ENCODE results near the gene SLC39A1.
"Not testable (repeated sequence)": the region's sequence is repeated elsewhere in the genome, so short reads cannot be mapped to it uniquely, and the experiment has no call there.

SLC39A1 gene, protein sequence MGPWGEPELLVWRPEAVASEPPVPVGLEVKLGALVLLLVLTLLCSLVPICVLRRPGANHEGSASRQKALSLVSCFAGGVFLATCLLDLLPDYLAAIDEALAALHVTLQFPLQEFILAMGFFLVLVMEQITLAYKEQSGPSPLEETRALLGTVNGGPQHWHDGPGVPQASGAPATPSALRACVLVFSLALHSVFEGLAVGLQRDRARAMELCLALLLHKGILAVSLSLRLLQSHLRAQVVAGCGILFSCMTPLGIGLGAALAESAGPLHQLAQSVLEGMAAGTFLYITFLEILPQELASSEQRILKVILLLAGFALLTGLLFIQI

DNA sequence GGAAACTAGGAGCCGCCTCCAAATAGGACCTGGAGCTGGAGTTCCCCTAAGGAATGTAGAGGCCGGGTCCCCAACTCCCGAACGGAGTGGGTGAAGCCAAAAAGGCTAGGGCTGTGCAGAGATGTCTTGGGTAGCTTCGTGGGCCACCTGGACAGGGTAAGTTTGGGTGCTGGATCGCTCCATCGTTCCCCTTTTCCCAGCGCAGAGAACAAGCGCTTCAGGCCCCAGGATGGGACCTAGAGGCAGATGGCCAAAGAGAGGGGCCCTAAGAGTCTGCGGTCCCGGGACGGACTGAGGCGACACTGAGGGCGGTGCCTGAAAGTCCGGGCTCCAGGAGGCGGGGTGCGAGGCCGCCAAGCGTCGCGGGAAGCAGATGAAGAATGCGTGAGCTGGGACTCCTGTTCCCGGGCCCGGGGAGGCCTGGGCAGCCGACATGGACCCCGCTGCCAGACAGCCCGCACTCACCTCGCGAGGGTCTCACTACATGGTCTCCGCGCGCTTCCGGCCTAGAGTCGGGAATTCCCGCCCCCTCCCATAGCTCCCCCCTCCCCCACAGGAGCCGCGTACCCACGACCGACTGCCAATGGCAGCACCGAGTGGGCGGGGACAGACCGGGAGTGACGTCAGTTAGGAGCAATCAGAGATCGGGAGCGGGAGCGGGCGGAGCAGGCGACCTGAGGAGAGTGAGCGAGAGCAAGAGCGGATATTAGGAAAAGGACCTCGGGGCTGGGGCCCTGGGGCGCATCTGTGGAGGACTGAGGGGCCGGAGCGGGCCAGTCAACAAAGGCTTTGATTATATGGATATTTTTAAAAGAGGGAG is at the start of gene SLC39A1:
SLC39A1 (minus strand) TSS at position 508 of the 820 bp plus-strand sequence. CDS start 822 bp downstream, outside the sequence.
- peak; percentile 99 for DNase-seq

DNA sequence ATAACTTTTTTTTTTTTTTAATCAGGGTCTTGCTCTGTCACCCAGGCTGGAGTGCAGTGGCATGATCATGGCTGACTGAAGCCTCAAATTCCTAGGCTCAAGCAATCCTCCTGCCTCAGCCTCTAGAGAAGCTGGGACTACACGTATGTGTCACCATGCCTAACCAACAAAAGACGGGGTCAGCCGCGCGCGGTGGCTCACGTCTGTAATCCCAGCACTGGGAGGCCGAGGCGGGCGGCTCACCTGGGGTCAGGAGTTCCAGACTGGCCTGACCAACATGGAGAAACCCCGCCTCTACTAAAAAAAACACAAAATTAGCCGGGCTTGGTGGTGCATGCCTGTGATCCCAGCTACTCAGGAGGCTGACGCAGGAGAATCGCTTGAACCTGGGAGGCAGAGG is 49.2 kb upstream of the SLC39A1 start:
- DNase-seq: not testable (repeated sequence)

DNA sequence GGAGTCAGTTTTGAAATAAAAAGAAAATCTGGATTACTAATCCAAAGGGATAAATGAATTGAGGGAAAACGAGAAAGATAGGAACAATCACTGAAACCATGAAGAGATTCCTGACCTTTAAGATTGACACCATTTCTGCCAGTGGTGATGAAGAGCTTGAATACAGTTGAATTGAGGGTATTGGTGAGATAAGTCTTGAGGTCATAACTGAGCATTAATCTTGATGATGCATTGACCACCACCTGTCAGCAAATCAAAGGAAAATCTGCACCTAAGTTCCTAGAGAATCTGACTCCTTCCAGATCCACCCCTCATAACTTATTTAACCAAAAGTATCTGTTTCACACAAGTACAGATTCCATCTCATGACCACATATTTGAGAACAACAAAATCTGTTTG is 48.8 kb upstream of the SLC39A1 start:
- no peak for DNase-seq

DNA sequence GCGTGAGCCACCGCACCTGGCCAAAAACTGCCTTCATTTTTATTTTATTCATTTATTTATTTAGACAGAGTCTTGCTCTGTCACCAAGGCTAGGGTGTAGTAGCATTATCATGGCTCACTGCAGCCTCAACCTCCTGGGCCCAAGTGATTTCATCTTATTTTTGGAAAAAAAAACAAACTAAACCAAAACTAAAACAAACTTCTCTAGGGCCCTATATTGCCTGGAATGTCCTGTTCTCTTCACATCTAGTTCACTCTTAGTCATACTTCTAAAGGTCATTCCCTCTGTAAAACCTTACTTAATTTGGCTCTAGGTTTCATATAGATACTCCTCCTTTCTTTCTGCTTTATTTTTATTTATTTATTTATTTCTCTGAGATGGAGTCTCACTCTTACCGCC is 42.8 kb upstream of the SLC39A1 start:
- DNase-seq: no peak

DNA sequence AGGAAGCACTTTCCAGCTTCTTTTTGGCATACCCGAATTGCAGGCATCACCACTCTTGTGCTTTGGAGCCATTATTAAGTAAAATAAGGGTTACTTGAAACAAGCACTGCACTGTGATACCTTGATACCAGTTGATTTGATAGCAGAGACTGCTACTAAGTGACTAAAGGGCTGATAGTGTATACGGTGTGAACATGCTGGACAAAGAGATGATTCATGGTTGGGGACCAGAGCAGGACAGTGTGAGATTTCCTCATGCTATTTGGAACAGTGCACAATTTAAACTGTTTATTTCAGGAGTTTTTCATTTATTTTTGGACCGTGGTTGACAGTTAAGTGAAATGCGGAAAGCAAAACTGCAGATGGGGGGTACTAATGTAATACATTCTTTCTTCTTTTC is 37.1 kb upstream of the SLC39A1 start:
- DNase-seq: no peak

DNA sequence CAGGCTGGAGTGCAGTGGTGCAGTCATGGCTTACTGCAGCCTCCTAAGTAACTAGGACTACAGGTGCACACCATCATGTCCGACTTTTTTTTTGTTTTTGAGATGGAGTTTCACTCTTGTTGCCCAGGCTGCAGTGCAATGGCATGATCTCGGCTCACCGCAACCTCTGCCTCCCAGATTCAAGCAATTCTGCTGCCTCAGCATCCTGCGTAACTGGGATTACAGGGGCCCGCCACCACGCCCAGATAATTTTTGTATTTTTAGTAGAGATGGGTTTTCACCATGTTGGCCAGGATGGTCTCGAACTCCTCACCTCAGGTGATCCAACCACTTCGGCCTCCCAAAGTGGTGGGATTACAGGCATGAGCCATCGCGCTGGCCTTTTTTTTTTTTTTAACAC is 33.5 kb upstream of the SLC39A1 start:
- DNase-seq: not testable (repeated sequence)

DNA sequence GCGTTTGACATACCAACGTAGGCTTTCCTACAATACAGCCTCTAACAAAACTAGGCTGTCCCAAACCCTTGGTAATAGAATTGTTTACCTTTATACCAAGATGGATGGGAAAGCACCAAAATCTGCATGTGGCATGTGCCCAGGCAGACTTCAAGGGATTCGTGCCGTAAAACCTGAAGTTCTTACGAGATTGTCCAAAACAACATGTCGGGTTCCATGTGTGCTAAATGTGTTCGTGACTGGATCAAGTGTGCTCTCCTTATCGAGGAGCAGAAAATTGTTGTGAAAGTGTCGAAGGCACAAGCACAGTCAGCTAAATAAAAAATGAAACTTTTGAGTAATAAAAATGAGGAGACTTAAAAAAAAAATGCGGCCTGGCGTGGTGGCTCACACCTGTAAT is 32.3 kb upstream of the SLC39A1 start:
- DNase-seq: no peak

DNA sequence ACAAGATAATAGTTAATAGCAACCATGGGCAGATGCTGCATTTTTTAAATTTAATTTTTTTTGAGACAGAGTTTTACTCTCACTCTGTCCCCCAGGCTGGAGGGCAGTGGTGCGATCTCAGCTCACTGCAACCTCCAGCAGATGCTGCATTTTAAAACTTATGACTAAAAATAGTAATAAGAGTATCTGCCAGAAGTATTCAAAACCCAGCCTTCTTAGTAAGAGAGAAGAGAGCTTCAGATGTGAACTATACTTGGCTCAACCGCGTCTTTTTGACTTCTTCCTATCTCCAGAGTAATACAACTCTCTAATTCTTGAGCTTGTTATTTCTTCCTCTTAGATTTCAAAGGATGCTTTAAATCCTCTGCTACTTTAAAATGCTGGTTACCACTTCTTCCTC is 31.9 kb upstream of the SLC39A1 start:
- DNase-seq: no peak

DNA sequence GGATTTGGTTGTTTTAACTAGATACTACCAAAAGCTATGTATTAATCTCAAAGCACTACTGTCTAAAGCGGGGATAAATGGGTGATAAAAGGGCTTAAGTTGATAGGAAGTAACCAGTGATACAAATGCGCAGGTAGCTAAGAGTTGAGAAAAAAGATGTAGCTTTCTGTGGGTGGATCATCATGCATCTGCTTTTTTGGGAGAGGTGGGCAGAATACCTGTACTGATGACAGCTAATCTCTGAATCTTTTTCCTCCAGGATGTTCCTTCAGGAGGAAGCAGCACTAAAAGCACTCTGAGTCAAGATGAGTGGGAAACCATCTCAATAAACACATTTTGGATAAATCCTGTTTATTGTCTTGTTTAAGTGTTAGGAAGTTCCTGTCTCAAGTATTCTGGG is 28.5 kb upstream of the SLC39A1 start:
- DNase-seq: no peak

DNA sequence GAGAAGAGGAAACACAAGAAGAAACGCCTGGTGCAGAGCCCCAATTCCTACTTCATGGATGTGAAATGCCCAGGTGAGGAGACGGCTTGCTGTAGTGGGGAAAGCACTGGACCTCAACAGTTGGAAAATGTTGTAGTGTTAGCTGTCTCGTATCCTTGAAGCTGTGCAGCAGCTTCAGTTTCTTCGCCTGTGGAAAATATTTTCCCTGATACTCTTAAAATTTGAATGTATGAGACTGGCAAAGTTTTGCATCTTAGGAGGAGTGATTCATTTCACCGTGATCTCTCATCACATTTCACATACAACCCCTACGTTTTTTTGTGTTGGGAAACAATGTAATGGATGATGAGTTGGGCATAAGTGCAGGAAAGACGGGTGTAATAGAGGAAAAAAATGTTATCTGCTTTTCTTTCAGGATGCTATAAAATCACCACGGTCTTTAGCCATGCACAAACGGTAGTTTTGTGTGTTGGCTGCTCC is 27.9 kb upstream of the SLC39A1 start:
- DNase-seq: no peak

DNA sequence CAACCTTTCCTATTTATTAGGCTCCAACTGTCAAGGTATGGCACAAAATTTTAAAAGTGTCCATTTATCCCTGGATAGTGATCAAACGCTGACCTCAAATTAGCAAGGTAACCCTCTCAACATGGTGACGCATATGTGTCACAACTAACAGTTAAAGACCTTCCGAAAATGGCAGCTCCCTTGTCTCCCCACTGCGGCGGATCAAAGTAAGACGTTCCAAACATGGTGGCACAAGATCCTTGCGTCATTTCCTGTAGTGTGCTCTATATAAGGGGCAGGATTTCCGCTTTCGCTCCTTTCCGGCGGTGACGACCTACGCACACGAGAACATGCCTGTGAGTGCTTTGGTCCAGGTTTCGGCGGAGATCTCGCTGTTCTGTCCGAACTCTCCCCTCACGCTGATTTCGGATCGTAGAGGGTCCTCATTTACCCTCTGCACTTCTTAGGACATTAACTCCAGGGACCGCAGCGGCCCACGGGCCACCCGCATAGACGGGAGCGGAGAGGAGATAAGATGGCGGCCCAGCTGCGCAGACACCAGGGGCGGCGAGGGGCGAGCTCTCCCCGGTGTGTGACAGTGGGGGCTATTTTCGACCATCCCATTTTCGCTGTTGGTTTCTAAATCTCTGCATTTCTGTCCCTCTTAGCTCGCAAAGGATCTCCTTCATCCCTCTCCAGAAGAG is 27.3 kb upstream of the SLC39A1 start, which contains the start of gene RPS27:
RPS27 (plus strand) TSS at position 295 of the 683 bp plus-strand sequence; CDS start at position 330, 35 bp downstream.
- peak; percentile 100 for DNase-seq

DNA sequence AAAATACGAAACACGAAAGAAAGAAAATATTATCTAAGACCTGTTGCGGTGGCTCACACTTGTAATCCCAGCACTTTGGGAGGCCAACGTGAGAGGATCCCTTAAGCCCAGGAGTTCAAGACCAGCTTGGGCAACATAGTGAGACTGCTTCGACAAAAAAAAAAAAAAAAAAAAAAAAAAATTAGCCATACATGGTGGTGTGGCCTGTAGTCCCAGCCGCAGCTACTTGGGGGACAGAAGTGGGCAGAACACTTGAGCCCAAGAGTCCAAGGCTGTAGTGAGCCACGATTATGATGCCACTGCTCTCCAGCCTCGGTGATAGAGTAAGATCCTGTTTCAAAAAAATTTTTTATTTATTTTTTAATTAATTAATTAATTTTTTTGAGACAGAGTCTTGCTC is 24.3 kb upstream of the SLC39A1 start:
- DNase-seq: no peak

DNA sequence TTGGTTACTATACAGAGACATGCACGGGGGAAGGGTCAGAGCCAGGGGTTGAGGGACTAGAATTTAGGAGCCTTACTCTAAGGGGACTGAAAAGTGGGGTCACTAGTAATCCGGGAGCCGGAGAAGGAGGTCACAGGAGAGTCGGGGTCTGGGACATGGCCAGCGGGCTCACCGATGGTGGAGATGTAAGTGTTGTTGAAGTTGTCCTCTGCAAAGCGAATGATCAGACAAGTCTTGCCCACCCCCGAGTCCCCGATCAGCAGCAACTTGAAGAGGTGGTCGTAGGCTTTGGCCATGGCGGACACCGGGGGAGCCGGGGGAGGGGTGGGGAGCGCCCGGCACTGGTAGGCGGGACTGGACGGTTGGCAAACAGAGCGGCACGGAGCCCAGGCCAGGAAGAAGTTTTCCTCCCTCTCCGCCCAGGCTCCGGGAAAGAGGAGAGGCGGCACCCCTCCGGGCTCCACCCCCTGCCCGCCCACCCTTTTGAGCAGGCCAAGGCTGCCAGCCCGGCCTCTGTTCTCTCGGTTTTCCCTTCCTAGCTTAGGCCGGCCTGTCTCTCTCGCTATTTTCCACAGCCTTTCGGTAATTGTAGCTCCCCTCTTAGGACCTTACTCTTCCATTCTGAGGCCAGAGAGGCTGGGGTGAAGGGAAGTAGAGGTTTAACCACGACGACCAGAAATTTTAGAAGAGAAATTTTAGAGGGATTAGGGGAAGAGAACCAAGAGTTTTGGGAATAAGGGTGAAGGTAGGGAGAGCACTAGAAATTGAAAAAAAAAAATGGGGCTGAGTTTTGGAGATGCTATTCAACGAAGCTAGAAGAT is 22.8 kb upstream of the SLC39A1 start, which contains the start of gene RAB13:
RAB13 (minus strand) TSS at position 399 of the 821 bp plus-strand sequence; CDS start at position 296, 103 bp downstream.
- peak; percentile 79 for DNase-seq

DNA sequence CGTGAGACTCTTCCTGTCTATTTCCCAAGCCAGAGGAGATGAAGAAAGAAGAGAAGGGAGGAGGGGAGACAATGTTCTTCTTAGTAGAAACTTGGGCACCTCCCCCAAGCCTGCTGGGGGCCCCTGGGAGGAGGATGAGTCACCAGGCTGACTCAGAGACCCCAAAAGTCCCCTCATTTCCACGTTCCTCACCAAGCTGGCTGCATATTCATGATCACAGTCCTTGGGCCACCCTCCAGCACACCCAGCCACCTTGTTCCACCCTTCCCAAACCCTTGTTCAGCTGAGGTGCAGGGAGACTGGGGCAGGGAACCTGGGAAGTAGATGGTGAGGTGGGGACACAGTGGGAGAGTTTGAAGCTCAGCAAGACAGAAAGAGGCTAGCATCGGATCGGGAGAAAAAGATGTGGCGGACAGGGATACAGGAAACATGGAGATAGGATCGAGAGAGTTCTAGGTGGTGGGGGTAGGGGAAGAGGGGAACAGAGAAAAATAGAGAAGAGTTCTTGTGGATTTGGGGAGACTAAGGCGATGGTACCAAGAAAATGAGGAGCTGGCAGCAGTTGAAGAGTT is 22.1 kb upstream of the SLC39A1 start:
- DNase-seq: no peak

DNA sequence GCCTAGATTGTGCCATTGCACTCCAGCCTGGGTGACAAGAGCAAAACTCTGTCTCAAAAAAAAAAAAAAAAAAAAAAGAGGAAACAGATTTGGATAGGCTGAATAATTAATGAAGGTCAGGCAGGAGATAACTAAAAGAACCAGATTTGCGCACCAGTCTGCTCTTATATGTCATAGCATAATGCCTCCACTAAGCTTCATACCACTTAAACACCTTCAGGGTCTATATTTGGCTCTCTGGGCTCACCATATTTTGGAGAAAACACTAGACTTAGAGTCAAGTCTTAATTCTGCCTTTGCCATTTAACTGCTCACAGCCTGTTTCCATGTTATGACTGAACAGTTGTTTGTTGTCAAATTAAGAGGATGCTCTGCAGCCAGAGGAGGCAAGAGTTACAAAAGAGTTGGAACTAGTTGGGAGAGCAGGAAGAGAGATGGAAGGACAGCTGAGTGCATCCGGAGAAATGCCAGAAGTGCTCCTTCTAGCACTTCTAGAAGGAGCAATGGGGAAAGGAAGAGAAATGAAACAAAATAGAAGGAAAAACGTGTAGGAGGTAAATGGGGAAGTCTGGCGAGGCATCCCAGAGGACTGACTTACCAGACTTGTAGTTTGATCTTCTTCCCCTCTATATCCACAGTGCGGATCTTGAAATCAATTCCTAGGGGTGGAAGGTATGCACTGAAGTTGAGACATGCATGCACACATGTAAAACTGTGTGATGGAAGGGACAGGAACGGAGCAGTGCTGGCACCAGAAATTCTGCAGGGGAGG is 21.0 kb upstream of the SLC39A1 start:
- DNase-seq: no peak

DNA sequence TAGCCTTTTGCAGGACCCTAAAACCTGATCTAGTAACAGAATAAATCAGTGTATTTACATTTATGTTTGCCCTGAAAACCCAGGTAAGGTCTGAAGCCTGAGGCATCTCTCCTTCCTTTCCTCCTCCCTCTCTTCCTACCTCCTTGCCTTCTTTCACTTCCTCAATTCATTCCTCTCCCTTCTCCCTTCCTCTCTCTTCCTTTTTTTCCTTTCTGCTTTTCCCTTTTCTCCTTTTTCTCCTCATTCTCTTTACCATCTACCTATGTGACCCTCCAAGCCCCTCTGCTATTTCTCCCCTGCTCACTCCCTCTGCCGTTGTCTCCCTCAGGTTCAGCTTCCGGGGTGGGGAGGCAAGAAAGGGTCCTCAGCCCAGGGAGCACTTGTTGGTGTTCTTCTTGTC is 18.4 kb upstream of the SLC39A1 start:
- DNase-seq: not testable (repeated sequence)

DNA sequence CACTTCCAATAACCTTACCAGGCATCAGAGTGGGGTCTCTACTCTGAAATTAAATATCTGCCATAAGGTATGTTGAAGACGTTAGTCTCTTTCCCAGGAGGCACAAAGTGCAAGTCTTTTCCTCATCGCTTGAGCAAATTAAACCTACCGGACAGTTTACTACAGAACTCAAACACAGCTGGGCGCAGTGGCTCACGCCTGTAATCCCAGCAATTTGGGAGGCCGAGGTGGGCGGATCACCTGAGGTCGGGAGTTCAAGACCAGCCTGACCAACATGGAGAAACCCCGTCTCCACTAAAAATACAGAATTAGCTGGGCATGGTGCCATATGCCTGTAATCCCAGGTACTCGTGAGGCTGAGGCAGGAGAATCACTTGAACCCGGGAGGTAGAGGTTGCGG is 15.8 kb upstream of the SLC39A1 start:
- not testable (repeated sequence) for DNase-seq

DNA sequence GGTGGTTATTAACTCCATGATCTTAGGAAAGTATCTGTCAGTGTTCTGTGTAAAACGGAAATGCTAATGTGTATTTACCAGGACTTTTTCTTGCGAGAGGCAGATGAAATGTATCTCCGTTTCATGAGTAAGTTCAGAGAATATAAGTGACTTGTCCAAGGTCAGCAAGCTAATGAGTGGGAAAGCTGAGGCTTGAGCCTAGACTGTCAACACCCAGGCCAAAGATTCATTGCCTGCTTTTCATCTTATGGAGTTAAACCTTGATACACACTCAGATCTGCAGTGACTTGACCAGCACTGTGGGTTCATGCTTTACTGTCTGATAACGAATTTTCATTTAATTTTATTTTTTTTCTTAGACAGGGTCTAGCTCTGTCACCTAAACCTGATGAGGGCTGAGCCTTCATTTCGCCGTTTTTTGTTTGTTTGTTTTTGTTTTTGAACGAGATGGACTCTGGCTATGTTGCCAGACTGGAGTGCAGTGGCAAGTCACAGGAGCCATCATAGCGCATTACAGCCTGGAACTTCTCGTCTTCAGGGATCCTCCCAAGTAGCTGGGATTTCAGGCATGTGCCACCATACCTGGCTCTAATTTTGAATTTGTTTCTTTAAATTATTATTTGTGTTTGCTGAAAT is 15.1 kb upstream of the SLC39A1 start:
- DNase-seq: no peak

DNA sequence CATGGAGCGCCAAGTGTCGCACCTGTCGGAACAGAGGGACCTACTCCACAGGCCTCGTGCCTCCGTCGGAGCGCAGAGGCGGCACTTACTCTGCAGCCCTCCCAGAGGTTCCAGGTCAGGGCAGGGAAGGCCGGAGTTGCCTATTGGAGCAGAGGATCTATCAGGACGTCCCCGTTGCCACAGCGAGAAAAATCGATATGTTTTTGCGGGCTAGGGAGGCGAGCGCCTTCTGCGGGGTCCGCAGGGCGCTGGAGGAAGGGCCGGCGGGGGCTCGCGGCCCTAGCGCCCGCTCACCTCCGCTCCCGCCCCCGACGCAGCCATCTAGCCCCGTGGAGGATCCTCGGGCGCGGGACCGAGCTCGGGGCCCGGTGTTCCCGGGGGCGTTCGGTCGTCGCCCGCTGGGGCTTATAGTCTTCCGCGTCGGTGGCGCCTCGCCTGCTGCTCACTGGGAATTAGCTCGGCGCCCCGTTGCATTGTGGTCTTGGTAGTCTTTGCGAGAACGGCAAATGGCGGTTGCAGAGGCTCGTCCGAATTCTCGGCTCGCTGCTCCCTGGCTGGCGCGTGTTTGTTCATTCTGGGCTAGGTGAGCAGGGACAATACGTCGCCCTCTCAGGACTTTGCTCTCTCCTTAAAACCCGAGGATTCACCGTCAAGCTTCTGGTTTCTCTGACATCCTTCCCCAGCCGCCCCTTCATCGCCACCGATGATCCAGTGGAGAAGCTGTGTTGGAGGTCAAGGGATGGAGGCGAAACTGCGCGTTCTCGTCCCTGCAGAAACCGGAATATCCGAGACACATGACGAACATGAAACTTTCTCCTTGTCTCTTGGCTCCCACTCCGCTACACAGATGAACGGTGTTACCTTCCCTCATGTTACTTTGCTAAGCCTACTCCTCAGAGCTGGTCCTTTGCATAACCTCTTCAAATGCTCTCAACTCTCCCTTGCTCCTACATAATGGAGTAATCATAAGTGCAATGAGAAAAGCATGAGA is 14.2 kb upstream of the SLC39A1 start, which contains the start of gene JTB:
JTB (minus strand) TSS at position 425 of the 991 bp plus-strand sequence; CDS start at position 3, 422 bp downstream.
- peak; percentile 89 for DNase-seq
